ENCODE results near the gene POLN. TPM values are rescaled to one million over a fixed set of nuclear protein-coding genes. Genes with fewer than 3 reads are reported as not detected.

The POLN gene
- total and polyA plus RNA-seq, 8 donors, result 2.7 to 5.7 (median 3.9) TPM

DNA sequence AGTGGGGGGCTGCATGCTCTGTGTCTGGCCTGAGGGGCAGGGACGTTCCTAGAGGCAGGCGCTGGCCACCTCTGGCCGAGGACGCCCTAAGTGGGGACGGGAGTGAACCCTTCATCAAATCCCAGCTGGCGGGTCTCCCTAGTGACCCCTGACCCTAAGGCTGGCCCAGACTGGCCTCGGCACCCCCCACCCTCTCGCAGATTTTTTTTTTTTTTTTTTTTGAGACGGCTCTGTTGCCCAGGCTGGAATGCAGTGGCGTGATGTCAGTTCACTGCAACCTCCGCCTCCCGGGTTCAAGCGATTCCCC lies 21.0 kb upstream of the POLN start:
- TF ChIP-seq, protein P1, sequence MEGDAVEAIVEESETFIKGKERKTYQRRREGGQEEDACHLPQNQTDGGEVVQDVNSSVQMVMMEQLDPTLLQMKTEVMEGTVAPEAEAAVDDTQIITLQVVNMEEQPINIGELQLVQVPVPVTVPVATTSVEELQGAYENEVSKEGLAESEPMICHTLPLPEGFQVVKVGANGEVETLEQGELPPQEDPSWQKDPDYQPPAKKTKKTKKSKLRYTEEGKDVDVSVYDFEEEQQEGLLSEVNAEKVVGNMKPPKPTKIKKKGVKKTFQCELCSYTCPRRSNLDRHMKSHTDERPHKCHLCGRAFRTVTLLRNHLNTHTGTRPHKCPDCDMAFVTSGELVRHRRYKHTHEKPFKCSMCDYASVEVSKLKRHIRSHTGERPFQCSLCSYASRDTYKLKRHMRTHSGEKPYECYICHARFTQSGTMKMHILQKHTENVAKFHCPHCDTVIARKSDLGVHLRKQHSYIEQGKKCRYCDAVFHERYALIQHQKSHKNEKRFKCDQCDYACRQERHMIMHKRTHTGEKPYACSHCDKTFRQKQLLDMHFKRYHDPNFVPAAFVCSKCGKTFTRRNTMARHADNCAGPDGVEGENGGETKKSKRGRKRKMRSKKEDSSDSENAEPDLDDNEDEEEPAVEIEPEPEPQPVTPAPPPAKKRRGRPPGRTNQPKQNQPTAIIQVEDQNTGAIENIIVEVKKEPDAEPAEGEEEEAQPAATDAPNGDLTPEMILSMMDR (IDR thresholded peaks at IDR 0.05), result no peak
- peaks cover 32 to 45% of the 10 kb centered on the region in 2 donors for H3K4me1 ChIP-seq
- intact Hi-C loops (cut with DNase I), result no loop called here
- H3K36me3 ChIP-seq, result peaks cover 0 to 8% of the 10 kb centered on the region in 2 donors
- peak overlapping the region; percentile 57 to 93 for H3K4me3 ChIP-seq
- H3K9me3 ChIP-seq, result no peaks in the 10 kb centered on the region
- no peak for DNase-seq
- peak overlapping the region; percentile 93 to 94 for H3K27ac ChIP-seq
- ATAC-seq, result no peak
- no peaks in the 10 kb centered on the region for H3K27me3 ChIP-seq

DNA sequence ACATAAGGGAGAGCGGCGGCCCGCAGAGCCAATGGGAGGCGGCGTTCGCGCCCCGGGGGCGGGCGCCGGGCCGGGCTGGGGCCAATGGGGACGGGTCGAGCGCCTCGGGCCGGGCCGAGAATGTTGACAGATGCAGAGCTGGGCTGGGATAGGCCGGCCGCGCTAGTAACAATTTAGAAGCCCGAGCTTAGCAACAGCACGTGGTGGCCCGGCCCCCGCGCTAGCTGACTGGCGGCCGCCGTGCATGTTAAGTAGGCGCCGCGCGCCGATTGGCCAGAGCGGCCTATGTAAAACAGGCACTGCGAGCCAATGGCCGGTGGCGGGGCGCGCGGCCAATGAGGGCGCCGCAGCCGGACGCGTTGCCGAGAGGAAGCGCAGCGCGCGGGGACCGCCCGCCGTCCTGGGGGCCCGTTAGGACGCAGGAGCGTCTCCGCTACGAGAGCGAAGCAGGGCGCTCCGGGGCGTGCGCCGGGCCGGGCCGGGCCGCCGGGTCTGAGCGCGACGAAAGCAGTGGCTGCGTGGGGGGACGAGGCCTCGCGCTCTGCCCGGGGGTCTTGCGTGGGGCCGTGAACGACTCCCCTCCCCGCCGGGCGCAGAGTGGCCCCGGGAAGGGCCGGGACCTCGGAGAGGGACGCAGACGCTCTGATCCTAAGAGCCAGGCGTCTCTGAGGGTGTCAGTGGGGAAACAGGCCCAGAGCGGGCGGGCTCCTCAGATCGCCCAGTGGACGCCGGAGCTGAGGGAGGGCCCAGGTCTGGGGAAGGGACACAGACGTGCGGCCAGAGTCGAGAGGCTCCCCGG lies 20.4 kb upstream of the POLN start:
- Histone ChIP-seq H3K27ac (peak overlapping the region; percentile 93 to 94), H3K27me3 (no peaks in the 10 kb centered on the region), H3K4me1 (peaks cover 36 to 50% of the 10 kb centered on the region in 2 donors), H3K36me3 (peaks cover 0 to 14% of the 10 kb centered on the region in 2 donors), H3K4me3 (peak overlapping the region; percentile 57 to 93), H3K9me3 (no peaks in the 10 kb centered on the region)
- TF ChIP-seq, protein P1 (IDR thresholded peaks at IDR 0.05), result no peak
- ATAC-seq (peak; percentile 95), DNase-seq (peak; percentile 98 to 100 (median 100))
- intact Hi-C loops (cut with DNase I), result no loop called here

DNA sequence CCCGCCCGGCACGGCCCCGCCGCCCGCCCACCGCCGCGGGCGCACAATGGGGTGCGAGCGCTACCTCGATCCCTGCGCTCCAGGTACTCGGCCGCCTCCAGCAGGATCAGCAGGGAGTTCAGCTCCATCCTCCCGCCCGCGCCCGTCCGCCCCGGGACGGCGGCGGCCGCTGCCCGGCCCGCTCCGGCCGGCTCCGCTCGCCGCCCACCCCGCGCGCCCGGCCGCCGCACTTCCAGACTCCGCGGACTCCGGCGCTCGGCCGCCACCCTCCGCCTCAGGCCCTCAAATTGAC lies 19.9 kb upstream of the POLN start, which contains the start of gene MXD4:
Gene MXD4, minus strand, starts transcription at position 257 of the 292 bp plus-strand sequence. Its CDS starts 129 bp downstream, at position 128.
- H3K4me1 ChIP-seq, result peaks cover 42 to 56% of the 10 kb centered on the region in 2 donors
- ATAC-seq, result no peak
- peak within 1 kb of the TSS; percentile 93 to 94 for H3K27ac ChIP-seq
- TF ChIP-seq, protein P1 (IDR thresholded peaks at IDR 0.05), result no peak
- H3K9me3 ChIP-seq, result no peaks in the 10 kb centered on the region
- H3K36me3 ChIP-seq, result peaks cover 0 to 19% of the 10 kb centered on the region in 2 donors
- intact Hi-C loops (cut with DNase I), result no loop called here
- H3K4me3 ChIP-seq, result peak within 1 kb of the TSS; percentile 89 to 93
- DNase-seq, result no peak
- H3K27me3 ChIP-seq, result no peaks in the 10 kb centered on the region

DNA sequence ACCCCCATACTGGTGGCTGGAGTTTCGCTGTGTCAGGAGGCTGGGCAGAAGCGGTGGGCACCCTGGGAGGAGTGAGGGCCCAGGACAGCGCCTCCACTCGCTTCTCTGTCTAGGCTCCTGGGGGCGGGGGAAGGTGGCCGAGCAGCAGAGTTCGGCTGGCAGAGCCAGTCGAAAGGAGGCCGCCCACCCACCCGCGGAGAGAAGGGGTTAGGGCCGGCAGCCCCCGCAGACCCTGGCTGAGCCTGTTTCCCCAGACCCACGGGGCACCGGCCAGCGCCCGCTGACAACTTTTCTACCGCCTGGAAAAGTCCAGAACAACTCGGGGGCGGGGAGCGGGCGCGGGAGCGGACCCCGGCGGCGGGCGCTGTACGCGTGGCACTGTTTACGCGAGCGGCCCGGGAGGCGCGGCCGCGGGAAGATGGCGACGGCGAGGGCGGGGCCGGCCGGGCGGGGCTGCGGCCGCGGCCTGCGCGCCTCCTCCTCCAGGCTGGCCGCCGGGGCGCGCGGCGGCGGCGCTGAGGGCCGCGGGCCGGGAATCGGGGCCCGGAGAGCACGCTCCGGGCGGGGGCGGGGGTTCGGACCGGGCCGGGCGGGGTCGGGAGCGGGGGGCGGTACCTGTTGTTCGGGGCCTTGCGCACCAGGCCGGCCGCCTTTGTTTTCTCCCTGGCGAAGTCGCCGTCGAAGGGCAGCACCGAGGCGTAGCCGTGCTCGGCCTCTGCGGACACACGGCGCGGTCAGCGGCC lies 19.4 kb upstream of the POLN start:
- ATAC-seq, result peak; percentile 23
- peaks cover 45 to 61% of the 10 kb centered on the region in 2 donors for H3K4me1 ChIP-seq
- H3K4me3 ChIP-seq, result peak overlapping the region; percentile 89 to 93
- no peaks in the 10 kb centered on the region for H3K9me3 ChIP-seq
- H3K27me3 ChIP-seq, result no peaks in the 10 kb centered on the region
- peak overlapping the region; percentile 83 to 94 for H3K27ac ChIP-seq
- TF ChIP-seq, protein P1 (IDR thresholded peaks at IDR 0.05), result no peak
- peaks cover 0 to 19% of the 10 kb centered on the region in 2 donors for H3K36me3 ChIP-seq
- intact Hi-C loops (cut with DNase I), result no loop called here
- peak in 3 of 4 donors; percentile 34 to 94 (median 65) for DNase-seq

Data from left lung (tissue), 10 donors.